Cortex of kidney (tissue), 1 donor: ENCODE measurements around the gene LCT.
"Not testable (repeated sequence)": the region's sequence is repeated elsewhere in the genome, so short reads cannot be mapped to it uniquely, and the experiment has no call there.

Source experiments
- DNase-seq: peaks from one replicate; lab custom pipeline; 2025; lab: John Stamatoyannopoulos, UW

Gene LCT

DNA sequence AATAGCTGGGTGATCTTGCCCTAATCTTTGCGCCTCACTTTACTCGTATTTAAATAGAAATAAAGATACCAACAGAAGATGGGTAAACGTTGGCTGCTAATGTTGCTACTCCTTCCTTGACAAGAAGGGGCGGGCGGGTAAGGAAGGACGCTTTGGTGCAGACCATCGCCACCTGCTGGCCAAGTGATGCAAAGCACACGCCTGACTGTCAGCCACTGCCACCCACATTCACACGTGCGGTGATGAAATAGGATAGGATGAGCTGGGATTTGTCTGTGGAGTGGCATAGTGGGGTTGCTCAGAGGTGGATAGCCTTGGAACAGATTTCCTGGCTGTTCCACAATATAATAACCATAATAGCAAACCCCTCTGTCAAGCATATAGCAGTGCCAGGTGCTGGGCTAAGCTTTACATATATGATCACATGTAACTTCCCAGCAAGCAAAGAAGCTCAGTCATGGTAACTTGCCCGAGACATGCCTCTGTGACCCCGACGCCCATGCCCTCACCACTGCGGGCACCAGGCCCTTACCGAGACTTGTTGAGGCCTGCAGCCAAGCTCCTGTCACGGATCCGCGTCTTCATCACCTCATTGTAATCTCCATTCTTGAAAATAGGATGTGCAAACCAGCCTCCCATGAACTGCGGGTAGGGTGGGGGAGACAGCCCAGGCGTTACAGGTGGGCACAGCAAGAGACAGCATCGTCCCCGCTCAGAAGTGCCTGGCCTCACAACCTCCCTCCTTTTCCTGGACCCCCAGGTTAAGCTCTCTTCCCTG, 39.3 kb downstream of the LCT start:
- no peak for DNase-seq

DNA sequence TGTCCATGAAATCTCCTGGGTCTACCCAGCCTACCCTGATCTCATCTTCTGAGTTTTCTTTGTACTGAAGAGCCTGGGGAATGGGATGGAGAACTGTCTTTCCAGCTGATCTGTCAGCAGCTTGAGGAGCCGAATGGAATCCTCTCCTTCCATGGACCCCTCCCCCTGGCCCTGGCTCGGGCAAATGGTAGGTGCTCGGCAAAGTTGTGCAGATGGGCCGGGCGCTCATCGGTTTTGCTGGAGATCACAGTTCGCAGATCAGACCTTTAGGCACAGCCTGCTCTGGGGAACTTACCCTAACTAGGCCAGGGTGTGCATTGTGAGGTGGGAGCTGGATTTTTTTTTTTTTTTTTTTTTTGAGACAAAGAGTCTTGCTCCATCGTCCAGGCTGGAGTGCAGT, 40.4 kb downstream of the LCT start:
- no peak for DNase-seq

DNA sequence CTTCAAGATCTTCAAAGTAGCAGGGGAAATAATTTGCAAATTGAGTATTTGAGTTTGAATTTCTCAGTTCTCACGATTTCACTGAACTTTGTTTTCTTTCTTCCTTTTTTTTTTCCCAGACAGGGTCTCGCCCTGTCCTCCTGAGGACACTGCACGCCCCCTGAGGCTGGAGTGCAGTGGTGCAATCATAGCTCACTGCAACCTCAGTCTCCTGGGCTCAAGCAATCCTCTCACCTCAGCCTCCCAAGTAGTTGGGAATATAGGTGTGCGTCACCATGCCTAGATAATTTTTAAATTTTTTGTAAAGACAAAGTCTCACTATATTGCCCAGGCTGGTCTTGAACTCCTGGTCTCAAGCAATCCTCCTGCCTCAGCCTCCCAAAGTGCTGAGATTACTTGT, 41.3 kb downstream of the LCT start:
- not testable (repeated sequence) for DNase-seq

DNA sequence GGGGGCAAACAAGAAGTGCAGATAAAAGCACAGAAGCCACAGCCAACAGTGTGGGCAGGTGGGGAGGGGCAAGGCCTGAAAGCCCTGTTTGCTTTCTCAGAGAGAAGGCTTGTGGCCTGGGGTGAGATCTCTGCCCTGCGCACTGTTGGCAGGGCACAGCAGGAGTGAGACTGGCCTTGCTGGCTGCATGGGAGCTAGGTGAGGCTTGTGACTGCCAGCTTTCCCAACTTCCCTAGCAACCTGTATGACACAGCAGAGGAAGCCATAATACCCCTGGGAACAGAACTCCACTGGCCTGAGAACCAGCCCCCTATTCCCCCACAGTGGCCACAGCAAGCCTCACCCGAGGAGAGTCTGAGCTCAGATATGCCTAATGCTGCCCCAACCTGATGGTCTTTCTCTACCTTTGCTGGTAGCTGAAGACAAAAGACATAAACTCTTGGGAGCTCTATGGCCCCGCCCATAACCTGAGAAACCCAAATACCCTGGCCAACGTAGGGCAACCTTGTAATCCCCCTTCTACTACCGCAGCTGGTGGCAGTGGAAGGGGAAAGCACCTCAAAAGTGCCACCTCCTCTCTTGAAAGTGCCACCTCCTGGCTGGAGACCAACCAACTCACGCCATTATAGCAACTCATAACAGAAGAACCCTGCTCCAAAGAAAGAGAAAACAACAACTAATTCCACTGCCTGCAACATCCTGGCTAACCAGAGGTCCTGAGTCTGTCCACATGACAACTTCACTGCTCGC, 44.4 kb downstream of the LCT start:
- no peak for DNase-seq

DNA sequence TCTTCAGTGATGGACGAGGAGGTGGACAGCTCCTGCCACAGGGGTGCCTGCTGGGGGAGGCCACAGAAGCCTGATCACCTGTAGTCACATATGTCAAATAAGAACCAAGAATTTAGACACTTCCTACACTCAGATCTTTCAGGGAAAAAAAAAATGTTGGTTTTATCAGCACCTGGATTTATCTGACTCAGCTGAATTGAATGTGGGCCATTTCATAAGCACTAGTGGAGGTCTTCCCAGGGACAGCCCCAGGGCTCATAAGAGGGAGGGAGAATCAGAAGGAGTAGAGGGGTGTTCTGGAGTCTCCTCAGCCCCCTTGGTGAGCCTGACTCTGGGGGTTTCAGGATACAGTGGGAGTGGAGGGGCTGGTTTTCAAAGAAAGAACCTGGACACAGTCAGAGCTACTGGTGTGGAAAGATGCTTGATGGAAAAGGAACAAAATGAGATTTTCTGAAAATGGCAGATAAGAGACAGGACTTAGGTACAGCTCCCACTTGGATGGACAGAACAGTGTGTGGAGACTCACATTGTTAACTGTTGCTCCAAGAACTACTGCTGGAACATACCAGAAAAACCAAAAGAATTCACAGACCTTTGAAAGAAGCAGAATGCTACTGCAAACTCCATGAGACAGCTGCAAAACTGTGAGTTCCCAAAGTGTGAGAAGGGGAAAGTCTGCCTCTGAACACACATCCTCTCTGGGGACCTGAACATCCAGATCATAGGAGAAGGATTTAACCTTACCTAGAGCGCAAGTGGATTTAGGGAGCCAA, 45.4 kb downstream of the LCT start:
- no peak for DNase-seq

DNA sequence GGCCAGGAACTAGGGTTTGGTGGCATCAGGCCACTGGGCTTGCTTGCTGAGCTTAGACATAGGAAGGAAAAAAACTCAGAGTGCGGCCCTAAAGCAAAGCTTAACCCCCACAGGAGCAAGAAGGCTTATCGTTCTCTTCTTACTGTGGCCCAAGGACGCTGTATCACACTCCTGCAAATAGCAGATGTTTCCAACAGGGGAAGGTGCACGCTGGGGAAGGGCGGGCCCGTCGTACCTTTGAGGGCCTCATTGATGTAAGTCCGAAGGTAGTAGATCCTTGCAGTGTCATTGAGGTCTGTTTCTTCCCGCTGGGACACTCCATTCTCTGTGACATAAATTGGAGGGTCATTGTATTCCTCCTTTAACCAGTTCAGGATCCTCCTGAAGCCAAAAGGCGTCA, 46.6 kb downstream of the LCT start:
- DNase-seq, result no peak

DNA sequence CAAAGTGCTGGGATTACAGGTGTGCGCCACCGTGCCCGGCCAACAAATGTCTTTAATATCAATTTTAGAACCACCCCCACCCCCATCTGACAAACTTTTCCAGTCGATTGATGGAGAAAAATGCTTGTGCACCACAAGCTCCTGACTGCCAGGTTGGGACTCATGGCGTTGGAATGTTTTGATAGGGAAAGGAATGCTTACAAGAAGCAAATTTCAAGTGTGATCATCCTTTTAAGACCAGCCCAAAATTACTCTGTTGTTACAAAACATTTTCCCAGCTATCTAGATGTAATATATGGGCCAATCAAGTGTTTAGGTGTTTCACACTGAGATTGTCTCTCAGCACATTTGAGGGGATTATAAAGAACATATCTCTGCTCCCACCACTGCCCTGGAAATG, 50.2 kb downstream of the LCT start:
- no peak for DNase-seq

DNA sequence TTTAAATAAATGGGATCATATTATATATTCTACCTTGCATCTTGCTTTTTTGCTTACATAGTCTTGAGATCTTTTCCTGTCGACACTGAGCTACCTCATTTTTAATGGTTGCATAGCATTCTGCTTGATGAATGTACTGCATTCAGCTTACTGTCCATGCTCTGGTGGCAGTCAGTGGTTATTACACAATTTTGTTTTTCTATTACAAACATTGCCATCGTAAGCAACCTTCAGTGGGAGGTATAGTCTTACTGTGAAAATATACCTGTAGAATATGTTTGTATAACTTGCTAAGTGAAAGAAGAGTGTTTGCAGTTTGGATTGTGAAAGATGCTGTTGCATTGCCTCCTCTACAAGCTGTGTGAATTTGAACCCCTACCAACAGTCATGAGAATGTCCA, 52.0 kb downstream of the LCT start:
- no peak for DNase-seq

DNA sequence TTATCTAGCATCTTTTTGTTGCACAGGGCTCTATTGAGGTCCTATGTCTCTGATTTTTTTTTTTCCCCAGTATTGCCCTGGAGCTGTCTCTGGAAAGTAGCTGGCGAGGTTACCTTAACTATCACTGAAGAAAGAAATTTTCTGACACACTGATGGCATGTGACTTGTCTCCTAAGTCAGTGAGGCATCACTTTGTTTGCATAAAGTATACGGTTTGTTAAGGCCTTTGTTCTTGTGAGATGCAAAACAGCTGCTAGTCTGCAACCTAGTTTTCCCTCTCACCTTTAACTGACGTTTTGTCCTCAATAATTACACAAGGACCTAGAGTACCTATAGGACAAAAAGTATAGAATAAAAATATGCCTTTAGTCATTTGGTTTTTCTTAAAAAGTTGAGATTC, 53.5 kb downstream of the LCT start:
- DNase-seq, result no peak

DNA sequence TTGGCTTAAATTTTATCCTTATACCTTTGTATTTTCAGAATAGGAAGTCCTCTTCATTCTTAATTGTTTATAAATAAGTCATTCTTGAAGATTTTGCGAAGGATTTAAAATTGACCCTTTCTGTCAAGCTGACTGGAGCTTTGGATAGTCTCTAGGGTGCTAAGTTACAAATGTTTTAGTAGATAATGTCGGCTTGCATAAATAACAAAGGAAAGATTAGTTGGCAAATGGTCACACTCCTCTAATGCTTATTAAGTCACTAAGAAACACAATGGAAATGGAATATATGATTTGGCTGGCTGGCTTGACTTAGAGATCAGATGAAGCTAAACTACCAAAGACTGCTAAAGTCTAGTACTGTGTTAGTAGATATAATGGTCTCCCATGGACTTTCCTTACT, 54.8 kb downstream of the LCT start:
- no peak for DNase-seq

DNA sequence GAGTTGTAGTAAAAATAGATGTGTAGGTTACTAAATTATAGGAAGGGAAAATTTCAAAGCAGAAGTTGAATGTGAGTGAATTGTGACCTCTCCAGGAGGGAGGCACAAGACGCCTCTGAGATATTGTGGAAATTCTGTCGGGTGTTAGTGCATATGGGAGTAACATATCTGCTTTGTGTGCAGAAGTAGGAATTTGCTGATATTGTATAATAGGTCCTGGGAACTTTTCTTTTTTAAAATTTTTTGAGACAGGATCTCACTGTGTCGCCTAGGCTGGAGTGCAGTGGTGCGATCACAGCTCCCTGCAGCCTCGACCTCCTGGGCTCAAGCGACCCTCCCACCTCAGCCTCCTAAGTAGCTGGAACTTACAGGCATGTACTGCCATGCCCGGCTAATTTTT, 60.6 kb downstream of the LCT start:
- DNase-seq, result no peak

DNA sequence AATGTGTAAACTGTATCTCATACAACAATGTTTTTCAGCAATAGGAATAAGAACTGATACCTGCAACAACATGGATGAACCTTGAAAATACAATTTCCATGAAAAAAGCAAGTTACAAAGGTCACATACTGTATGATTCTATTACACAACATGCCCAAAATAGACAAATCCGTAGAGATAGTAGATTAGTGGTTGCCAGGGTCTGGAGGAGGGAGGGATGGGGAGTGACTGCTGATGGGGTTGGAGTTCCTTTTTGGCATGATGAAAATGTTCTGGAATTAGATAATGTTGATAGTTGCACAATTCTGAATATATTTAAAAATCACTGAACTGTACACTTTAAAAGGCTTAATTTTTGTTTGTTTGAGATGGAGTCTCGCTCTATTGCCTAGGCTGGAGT, 61.6 kb downstream of the LCT start:
- no peak for DNase-seq

DNA sequence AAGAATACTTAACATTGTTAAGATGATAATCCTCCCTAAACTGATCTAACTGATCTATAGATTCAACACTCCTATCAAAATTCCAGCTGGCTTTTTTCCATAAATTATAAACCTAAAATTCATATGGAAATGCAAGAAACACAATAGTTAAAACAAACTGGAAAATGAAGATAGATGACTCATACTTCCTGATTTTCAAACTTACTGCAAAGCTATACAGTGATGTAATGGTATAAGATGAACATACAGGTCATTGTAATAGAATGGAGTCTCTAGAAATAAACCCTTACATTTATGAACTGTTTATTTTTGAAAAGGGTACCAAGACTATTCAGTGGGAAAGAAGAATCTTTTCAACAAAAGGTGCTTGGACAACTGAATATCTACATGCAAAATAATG, 63.1 kb downstream of the LCT start:
- DNase-seq, result no peak

DNA sequence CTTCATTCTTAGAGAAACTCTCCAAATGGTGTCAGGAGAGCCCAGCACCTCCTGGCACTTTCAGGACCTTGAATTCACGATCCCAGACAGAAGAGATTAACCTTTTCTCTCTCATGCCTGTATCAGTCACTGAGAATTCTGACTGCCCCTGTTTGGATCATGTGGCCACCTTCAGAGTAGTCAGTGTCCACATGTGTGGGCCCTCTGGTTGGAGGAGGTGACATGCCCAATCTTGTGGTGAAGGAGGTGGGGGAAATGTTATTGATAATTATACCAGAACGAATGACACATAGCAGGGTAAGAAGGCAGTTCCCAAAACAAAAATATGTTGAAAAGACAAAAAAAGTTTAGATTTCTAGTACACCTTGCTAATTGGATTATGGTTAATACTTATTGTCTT, 63.7 kb downstream of the LCT start:
- DNase-seq, result no peak

DNA sequence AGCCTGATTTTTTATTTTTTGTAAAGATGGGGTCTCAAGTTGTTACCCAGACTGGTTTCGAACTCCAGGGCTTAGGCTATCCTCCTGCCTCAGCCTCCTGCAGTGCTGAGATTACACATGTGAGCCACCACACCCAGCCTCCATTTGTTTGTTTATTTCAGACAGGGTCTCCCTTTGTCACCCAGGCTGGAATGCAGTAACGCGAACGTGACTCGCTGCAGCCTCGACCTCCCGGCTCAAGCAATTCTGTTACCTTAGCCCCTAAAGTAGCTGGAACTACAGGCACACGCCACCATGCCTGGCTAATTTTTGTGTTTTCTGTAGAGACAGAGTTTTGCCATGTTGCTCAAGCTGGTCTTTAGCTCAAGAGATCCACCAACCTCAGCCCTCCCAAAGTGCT, 68.1 kb downstream of the LCT start:
- DNase-seq, result no peak

DNA sequence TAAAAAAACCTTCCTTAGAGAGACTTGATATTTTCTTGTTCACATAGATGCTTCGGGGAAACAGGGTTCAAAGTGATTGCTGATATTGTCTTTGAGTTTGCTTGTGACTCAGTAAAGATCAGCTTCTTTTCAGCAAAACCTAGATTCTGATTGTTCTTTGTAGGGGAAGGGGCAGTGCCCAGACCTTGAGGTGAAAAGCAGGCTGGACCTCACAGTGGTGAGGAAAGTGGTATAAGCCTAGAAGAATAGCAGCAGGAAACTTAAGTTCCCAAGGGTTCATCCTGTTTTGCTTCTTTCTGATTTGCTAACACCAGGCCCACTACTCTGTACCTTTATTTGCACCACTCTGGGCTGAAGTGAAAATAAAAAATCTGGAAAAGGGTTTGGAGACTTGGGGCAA, 74.5 kb downstream of the LCT start:
- DNase-seq, result no peak

DNA sequence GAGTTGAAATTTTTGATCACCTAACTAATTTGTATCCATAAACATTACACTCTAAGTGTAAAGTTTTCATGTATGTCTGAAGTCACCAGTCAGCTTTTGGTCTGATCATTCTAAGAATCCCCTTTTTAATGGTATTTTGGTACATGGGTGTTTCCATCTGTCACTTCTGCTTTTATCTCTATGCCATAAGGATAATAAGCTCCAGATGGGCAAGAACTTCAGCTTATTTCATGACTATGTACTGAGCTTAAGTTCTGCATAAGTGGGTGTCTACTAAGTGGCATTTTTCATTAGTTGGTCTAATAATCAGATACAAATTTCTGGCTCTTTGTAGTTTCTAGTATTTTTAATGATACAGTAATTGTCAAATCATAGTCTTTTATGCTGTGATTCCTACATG, 75.0 kb downstream of the LCT start:
- DNase-seq, result no peak

DNA sequence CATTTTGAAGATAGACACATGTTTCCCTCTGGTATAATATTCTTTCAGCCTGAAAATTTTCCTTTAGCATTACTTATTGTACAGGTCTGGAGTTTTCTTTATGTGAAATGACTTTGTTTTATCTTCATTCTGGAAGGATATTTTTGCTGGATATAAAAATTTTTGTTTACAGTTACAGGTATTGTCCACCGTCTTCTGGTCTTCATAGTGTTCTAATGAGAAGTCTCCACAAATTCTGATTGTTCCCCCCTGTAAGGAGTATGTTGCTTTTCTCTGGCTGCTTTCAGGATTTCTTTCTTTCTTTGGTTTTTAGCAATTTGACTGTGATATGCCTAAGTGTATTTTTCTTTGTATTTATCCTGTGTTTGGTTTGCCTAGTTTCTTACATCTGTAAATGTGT, 80.3 kb downstream of the LCT start:
- no peak for DNase-seq

DNA sequence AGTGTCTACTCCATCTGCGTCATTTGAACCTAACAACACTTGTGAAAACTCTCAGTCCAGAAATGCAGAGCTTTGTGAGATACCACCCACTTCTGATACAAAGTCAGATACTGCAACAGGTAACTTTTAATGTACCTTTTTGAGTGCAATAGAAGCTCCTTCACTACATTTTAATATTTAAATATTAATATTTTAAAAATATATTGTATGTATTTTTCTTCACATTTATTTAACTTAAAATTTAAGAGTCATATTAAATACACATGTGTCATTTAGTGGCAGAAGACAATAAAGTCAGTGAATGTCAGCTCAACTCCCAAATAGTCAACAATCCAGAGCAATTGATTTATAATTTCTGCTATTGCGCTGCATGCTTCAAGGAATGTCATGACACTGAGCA, 81.4 kb downstream of the LCT start:
- no peak for DNase-seq

DNA sequence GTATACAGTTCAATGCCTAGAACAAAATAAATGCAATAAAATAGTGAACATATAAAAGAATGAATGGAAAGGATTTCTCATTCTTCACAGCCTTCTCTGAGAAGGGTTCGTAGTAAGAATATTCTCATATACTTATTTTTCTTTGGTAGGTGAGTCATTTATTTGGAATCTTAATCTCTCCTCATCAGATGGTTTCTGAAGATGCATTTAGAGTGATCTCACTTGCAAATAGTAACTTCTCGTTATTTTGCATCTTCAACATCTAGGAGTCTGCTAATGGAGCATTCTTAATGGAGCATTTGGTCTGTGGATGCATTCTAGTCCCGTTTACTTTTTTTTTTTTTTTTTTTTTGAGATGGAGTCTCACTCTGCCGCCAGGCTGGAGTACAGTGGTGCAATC, 91.4 kb downstream of the LCT start:
- no peak for DNase-seq

DNA sequence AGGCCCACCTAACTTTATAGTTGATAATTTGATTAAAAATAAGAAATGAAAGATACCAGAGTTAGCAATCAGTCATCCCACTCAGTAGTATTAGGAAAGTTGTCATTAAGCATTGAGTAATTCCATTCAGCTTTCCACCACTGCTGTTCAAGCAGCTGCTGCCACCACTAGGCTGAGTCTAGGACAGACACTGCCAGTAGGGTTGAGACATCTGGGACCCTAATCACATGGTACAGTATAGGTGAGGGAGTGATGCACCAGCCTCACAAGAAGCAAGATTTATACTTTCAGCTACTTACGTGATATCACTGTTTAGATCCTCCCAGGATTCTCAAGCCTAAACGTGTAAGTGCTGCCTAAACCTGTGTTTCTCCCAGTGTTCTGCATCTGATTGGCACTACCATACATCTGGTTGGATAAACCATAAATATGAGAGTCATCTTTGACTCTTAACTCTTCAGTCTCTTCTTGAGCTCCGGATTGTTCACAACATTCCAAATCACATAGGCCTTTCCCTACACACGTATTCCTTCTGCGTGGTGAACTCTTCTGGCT, 92.1 kb downstream of the LCT start:
- no peak for DNase-seq

DNA sequence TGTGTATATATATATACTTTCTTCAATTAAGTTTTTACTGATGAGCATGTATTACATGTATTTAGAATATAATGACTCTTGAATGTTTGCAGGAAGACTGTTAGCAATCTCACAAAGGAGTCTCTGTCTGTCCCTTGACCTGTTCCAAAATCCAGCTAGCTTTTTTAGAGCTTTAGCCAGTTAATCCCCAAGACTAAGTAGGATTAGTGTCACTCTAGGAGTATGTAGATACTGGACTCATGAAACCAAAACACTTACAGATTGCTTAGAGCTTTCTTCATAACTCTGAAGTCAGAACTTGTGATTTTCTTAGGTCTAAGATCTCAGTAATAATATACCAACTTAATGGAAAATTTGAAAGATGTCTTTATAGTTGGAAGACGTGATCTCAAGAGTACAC, 93.1 kb downstream of the LCT start:
- no peak for DNase-seq

DNA sequence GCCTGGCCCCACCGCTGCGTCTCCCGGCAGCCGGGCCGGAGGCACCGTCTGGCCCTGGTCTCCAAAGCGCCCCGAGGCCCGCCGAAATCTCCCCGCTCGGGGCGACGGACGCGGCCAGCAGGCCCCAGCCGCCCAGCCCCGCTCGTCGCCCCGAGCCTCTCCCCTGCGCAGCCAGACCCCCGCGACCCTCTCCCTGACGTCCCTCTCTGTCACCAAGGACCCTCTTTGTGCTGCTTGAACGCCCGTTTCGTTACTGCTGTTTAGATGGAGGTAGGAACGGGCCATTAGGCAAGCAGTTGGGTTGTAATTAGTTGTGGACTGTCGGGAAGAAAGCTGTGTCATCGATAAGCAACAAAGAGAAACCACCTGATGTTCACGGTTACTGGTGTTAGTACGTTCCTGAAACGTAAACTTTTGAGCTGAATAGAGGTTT, 94.6 kb downstream of the LCT start:
- no peak for DNase-seq
